ENCODE results near the gene TDRKH.

Gene TDRKH

GRCh38 chr1:151825204-151825603 is 34.9 kb upstream of the TDRKH start:
- TF ChIP-seq CTCF (conservative IDR thresholded peaks at IDR 0.05; ENCODE audit: low read length): no peak
- H3K4me3 ChIP-seq (ENCODE audit: low read length): no peak overlapping the region
- DNase-seq (ENCODE audit: low read depth): no peak

- DNase-seq (ENCODE audit: low read depth): no peak
- no peak overlapping the region for H3K4me3 ChIP-seq (ENCODE audit: low read length)
- TF ChIP-seq CTCF (conservative IDR thresholded peaks at IDR 0.05; ENCODE audit: low read length): no peak
Observed at GRCh38 chr1:151823175-151823574, 32.9 kb upstream of the TDRKH start.

GRCh38 chr1:151822404-151822803 is 32.1 kb upstream of the TDRKH start:
- H3K4me3 ChIP-seq (ENCODE audit: low read length): no peak overlapping the region
- TF ChIP-seq CTCF (conservative IDR thresholded peaks at IDR 0.05; ENCODE audit: low read length): no peak
- no peak for DNase-seq (ENCODE audit: low read depth)

GRCh38 chr1:151820940-151821339 is 30.6 kb upstream of the TDRKH start:
- TF ChIP-seq CTCF (conservative IDR thresholded peaks at IDR 0.05; ENCODE audit: low read length): no peak
- H3K4me3 ChIP-seq (ENCODE audit: low read length): no peak overlapping the region
- no peak for DNase-seq (ENCODE audit: low read depth)

- no peak for DNase-seq (ENCODE audit: low read depth)
Observed at GRCh38 chr1:151819976-151820623, 29.8 kb upstream of the TDRKH start.

GRCh38 chr1:151819227-151819835 is 29.0 kb upstream of the TDRKH start:
- DNase-seq (ENCODE audit: low read depth): no peak
- H3K4me3 ChIP-seq (ENCODE audit: low read length): no peak overlapping the region
- TF ChIP-seq CTCF (conservative IDR thresholded peaks at IDR 0.05; ENCODE audit: low read length): no peak

More at GRCh38 chr1:151819976-151820623, 29.8 kb upstream of the TDRKH start:
- no peak overlapping the region for H3K4me3 ChIP-seq (ENCODE audit: low read length)
- TF ChIP-seq CTCF (conservative IDR thresholded peaks at IDR 0.05; ENCODE audit: low read length): no peak

DNA sequence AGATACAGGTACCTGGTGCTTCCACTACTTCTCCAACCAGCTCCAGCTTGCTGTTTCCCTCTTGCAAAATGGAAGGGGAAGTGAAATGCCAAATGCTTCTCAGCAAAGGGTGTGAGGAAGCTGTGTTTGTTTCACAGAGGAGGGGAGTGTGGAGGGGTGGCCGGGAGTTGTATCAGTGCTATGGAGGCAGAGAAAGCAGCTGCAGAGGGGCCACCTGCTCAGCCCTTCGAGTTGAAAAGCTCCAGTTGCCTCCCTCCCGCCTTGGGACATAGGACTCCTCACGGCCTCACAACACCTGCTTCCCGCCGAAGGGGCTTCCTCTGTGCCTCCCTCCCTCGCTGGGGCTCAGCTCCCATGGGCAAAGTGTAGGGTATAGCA is 27.0 kb upstream of the TDRKH start:
- DNase-seq (ENCODE audit: low read depth): no peak

More for the DNA sequence above, 27.0 kb upstream of the TDRKH start:
- no peak overlapping the region for H3K4me3 ChIP-seq (ENCODE audit: low read length)
- no peak for TF ChIP-seq CTCF (conservative IDR thresholded peaks at IDR 0.05; ENCODE audit: low read length)
